ENCODE results near the gene TEX55.

TEX55 gene

GRCh38 chr3:119177321-119177720 lies 31.4 kb downstream of the TEX55 start:
- no peak for DNase-seq
- TF ChIP-seq POLR2A (IDR thresholded peaks at IDR 0.05; ENCODE audit: low read length) = no peak
- TF ChIP-seq GATA1 (IDR thresholded peaks at IDR 0.05; ENCODE audit: low read depth, low read length) = no peak

- DNase-seq = no peak
These were observed 35.8 kb downstream of the TEX55 start for GRCh38 chr3:119181765-119182164.

GRCh38 chr3:119184111-119184510 lies 38.1 kb downstream of the TEX55 start:
- DNase-seq = no peak
- TF ChIP-seq GATA1 (IDR thresholded peaks at IDR 0.05; ENCODE audit: low read depth, low read length) (no peak), POLR2A (IDR thresholded peaks at IDR 0.05; ENCODE audit: low read length) (no peak)

More at GRCh38 chr3:119181765-119182164, 35.8 kb downstream of the TEX55 start:
- TF ChIP-seq POLR2A (IDR thresholded peaks at IDR 0.05; ENCODE audit: low read length) = no peak
- no peak for TF ChIP-seq GATA1 (IDR thresholded peaks at IDR 0.05; ENCODE audit: low read depth, low read length)

- no peak for DNase-seq
- TF ChIP-seq GATA1 (IDR thresholded peaks at IDR 0.05; ENCODE audit: low read depth, low read length) (no peak), POLR2A (IDR thresholded peaks at IDR 0.05; ENCODE audit: low read length) (no peak)
These were observed 39.0 kb downstream of the TEX55 start for GRCh38 chr3:119184796-119185570.

- DNase-seq = no peak
These were observed 41.3 kb downstream of the TEX55 start for GRCh38 chr3:119187266-119187665.

GRCh38 chr3:119191800-119192199 lies 45.8 kb downstream of the TEX55 start:
- TF ChIP-seq POLR2A (IDR thresholded peaks at IDR 0.05; ENCODE audit: low read length) (no peak), GATA1 (IDR thresholded peaks at IDR 0.05; ENCODE audit: low read depth, low read length) (no peak)
- no peak for DNase-seq

More at GRCh38 chr3:119187266-119187665, 41.3 kb downstream of the TEX55 start:
- TF ChIP-seq GATA1 (IDR thresholded peaks at IDR 0.05; ENCODE audit: low read depth, low read length) (no peak), POLR2A (IDR thresholded peaks at IDR 0.05; ENCODE audit: low read length) (no peak)

GRCh38 chr3:119194237-119195150 lies 48.5 kb downstream of the TEX55 start:
- DNase-seq = no peak
- TF ChIP-seq POLR2A (IDR thresholded peaks at IDR 0.05; ENCODE audit: low read length) (no peak), GATA1 (IDR thresholded peaks at IDR 0.05; ENCODE audit: low read depth, low read length) (no peak)

- DNase-seq = no peak
- no peak for TF ChIP-seq GATA1 (IDR thresholded peaks at IDR 0.05; ENCODE audit: low read depth, low read length)
- TF ChIP-seq POLR2A (IDR thresholded peaks at IDR 0.05; ENCODE audit: low read length) = no peak
These were observed 49.1 kb downstream of the TEX55 start for GRCh38 chr3:119195151-119195476.

GRCh38 chr3:119195911-119196310 lies 49.9 kb downstream of the TEX55 start:
- TF ChIP-seq POLR2A (IDR thresholded peaks at IDR 0.05; ENCODE audit: low read length) (no peak), GATA1 (IDR thresholded peaks at IDR 0.05; ENCODE audit: low read depth, low read length) (no peak)
- no peak for DNase-seq

Measured in erythroblast (primary cell).